Skeletal muscle satellite cell (primary cell): ENCODE data around the gene PCDHB16.
"Not testable (repeated sequence)": the region's sequence is repeated elsewhere in the genome, so short reads cannot be mapped to it uniquely, and the experiment has no call there.

Experiments
- H3K27me3 ChIP-seq: 2 replicates; pipeline ENCODE4 v1.7.0; 2013; ENCODE audit warnings: low read length; ENCODE audit not compliant: control insufficient read depth, insufficient read depth
- H3K36me3 ChIP-seq: 2 replicates; pipeline ENCODE4 v1.7.0; 2013; ENCODE audit warnings: mild to moderate bottlenecking, control low read depth, low read length; ENCODE audit not compliant: insufficient read depth
- H3K4me1 ChIP-seq: 2 replicates; pipeline ENCODE4 v1.7.0; 2013; ENCODE audit warnings: low read length; ENCODE audit not compliant: control insufficient read depth, insufficient read depth
- H3K4me2 ChIP-seq: 2 replicates; pipeline ENCODE4 v1.7.0; 2013; ENCODE audit warnings: mild to moderate bottlenecking, low read length
- H3K4me3 ChIP-seq: 2 replicates; pipeline ENCODE4 v1.7.0; 2013; ENCODE audit warnings: low read length
- H3K9ac ChIP-seq: 2 replicates; pipeline ENCODE4 v1.7.0; 2013; ENCODE audit warnings: mild to moderate bottlenecking, low read depth, low read length, moderate library complexity
- H3K9me3 ChIP-seq: replicated peaks from 2 replicates; pipeline ENCODE4 v1.7.0; 2013; ENCODE audit warnings: mild to moderate bottlenecking, control low read depth, low read length

PCDHB16 gene

DNA sequence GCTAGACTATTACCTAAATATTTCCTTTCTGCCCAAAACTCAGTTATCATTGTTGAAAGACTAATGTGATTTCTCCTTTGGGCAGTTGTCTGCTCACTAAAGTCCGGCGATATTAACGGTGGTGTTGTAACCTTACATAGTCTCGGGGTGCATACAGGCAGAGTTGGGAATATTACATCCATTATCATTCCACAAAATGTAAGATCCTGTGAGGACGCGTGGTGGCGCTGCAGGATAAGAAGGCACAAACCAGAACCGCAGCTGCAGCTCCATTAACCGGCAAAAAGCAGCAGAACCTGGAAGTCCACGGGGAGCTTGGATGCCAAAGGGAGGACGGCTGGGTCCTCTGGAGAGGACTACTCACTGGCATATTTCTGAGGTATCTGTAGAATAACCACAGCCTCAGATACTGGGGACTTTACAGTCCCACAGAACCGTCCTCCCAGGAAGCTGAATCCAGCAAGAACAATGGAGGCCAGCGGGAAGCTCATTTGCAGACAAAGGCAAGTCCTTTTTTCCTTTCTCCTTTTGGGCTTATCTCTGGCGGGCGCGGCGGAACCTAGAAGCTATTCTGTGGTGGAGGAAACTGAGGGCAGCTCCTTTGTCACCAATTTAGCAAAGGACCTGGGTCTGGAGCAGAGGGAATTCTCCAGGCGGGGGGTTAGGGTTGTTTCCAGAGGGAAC is 31.6 kb downstream of the PCDHB16 start, which contains the start of gene PCDHB13:
PCDHB13 (plus strand) TSS at position 264 of the 684 bp plus-strand sequence; CDS start at position 469, 205 bp downstream.
- peak within 1 kb of the TSS; percentile 42 for H3K4me3 ChIP-seq
- H3K9me3 ChIP-seq, result not testable (repeated sequence)

GRCh38 chr5:141214583-141214982 is 32.4 kb downstream of the PCDHB16 start:
- H3K36me3 ChIP-seq, H3K27me3 ChIP-seq, H3K4me1 ChIP-seq: not testable (repeated sequence)

More for the DNA sequence above, 31.6 kb downstream of the PCDHB16 start, which contains the start of gene PCDHB13:
- H3K9ac ChIP-seq, H3K36me3 ChIP-seq, H3K27me3 ChIP-seq, H3K4me1 ChIP-seq, H3K4me2 ChIP-seq: not testable (repeated sequence)

DNA sequence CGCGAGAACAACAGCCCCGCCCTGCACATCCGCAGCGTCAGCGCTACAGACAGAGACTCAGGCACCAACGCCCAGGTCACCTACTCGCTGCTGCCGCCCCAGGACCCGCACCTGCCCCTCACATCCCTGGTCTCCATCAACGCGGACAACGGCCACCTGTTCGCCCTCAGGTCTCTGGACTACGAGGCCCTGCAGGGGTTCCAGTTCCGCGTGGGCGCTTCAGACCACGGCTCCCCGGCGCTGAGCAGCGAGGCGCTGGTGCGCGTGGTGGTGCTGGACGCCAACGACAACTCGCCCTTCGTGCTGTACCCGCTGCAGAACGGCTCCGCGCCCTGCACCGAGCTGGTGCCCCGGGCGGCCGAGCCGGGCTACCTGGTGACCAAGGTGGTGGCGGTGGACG is 33.3 kb downstream of the PCDHB16 start:
- H3K4me3 ChIP-seq, H3K4me1 ChIP-seq, H3K27me3 ChIP-seq, H3K9me3 ChIP-seq, H3K36me3 ChIP-seq, H3K4me2 ChIP-seq, H3K9ac ChIP-seq: not testable (repeated sequence)

More at GRCh38 chr5:141214583-141214982, 32.4 kb downstream of the PCDHB16 start:
- not testable (repeated sequence) for H3K4me2 ChIP-seq, H3K4me3 ChIP-seq, H3K9ac ChIP-seq, H3K9me3 ChIP-seq

DNA sequence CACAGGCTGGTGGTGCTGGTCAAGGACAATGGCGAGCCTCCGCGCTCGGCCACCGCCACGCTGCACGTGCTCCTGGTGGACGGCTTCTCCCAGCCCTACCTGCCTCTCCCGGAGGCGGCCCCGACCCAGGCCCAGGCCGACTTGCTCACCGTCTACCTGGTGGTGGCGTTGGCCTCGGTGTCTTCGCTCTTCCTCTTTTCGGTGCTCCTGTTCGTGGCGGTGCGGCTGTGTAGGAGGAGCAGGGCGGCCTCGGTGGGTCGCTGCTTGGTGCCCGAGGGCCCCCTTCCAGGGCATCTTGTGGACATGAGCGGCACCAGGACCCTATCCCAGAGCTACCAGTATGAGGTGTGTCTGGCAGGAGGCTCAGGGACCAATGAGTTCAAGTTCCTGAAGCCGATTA is 33.8 kb downstream of the PCDHB16 start:
- H3K4me2 ChIP-seq, H3K36me3 ChIP-seq, H3K9me3 ChIP-seq, H3K9ac ChIP-seq, H3K4me3 ChIP-seq, H3K27me3 ChIP-seq, H3K4me1 ChIP-seq: not testable (repeated sequence)

- Histone ChIP-seq H3K27me3 (no peaks in the 10 kb centered on the region), H3K4me3 (peak within 1 kb of the TSS; percentile 60), H3K9me3 (no peaks in the 10 kb centered on the region), H3K4me1 (no peaks in the 10 kb centered on the region), H3K9ac (no peak within 1 kb of the TSS), H3K36me3 (no peaks in the 10 kb centered on the region), H3K4me2 (peak within 1 kb of the TSS; percentile 65)
These were observed 41.1 kb downstream of the PCDHB16 start, which contains the start of gene PCDHB14 for GRCh38 chr5:141223112-141223783. PCDHB14 (plus strand) TSS chr5:141223343; CDS start chr5:141223506, 163 bp downstream.

GRCh38 chr5:141224844-141225243 is 42.7 kb downstream of the PCDHB16 start:
- H3K9ac ChIP-seq, H3K27me3 ChIP-seq, H3K36me3 ChIP-seq, H3K4me2 ChIP-seq, H3K4me3 ChIP-seq, H3K9me3 ChIP-seq, H3K4me1 ChIP-seq: not testable (repeated sequence)

DNA sequence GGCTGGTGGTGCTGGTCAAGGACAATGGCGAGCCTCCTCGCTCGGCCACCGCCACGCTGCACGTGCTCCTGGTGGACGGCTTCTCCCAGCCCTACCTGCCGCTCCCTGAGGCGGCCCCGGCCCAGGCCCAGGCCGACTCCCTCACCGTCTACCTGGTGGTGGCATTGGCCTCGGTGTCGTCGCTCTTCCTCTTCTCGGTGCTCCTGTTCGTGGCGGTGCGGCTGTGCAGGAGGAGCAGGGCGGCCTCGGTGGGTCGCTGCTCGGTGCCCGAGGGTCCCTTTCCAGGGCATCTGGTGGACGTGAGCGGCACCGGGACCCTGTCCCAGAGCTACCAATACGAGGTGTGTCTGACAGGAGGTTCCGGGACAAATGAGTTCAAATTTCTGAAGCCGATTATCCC is 43.2 kb downstream of the PCDHB16 start:
- H3K9ac ChIP-seq, H3K36me3 ChIP-seq, H3K4me2 ChIP-seq, H3K27me3 ChIP-seq, H3K4me1 ChIP-seq, H3K9me3 ChIP-seq, H3K4me3 ChIP-seq: not testable (repeated sequence)

- no peaks in the 10 kb centered on the region for H3K36me3 ChIP-seq
- H3K9me3 ChIP-seq, result peaks cover 15% of the 10 kb centered on the region
- H3K9ac ChIP-seq, result no peak overlapping the region
- H3K4me3 ChIP-seq, result peak overlapping the region; percentile 61
- H3K4me1 ChIP-seq, result no peaks in the 10 kb centered on the region
- H3K4me2 ChIP-seq, result peak overlapping the region; percentile 48
- peaks cover 4% of the 10 kb centered on the region for H3K27me3 ChIP-seq
These were observed 52.0 kb downstream of the PCDHB16 start for GRCh38 chr5:141234109-141234667.
